ENCODE measurements around the gene DAAM1.

The DAAM1 gene

DNA sequence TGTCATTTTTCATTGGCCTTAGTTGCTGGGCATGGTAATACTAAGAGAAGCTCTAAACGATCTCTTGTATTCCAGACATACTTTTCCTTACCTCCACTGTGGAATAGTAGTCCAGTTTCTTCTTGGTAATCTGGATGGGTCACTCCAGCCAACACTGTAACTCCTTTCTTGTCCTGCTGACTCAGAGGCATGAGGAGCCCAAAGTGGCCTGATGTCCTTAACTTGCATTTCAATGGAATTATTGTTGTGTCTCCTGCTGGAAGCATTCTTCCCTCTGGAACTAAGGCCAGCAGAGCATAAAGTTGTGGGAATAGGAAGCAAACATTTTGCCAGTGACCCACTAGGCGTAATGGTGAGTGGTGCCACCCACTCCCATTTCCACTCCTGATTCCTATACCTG, 33.1 kb downstream of the DAAM1 start:
- no peak for DNase-seq (ENCODE audit: low read depth)

DNA sequence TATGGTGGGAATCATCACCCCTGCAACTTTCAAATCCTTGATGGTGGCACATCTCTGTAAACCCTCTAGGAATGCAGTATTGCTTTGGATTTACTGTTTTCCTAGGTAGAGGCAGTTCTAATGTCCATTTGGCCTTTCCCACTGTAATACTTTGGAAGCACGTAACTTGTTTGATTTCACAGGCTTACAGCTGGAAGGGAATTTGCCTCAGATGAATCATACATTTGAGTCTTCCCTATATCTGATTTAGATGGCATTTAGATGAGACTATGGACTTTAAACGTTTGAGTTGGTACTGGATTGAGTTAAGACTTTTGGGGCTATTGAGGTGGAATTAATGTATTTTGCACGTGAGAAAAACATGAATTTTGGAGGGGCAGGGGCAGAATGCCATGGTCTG, 35.9 kb downstream of the DAAM1 start:
- DNase-seq (ENCODE audit: low read depth), result no peak

DNA sequence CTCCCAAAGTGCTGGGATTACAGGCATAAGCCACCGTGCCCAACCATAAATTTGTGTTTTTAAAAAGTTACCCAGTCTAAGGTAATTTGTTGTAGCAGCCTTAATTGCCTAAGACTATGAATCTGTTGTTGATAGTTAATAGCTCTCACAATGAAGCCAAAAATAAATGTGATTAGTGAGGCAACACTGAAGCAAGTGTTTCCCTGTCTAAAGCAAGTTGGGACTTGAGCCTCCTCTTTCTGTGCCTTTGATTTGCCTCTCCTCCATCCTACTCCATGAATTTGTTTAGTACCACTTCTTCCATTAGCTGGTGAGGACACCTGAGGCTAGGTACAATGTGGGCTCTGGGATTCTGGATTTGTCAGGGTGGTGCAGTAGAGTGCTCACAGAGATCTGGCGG, 36.8 kb downstream of the DAAM1 start:
- no peak for DNase-seq (ENCODE audit: low read depth)

DNA sequence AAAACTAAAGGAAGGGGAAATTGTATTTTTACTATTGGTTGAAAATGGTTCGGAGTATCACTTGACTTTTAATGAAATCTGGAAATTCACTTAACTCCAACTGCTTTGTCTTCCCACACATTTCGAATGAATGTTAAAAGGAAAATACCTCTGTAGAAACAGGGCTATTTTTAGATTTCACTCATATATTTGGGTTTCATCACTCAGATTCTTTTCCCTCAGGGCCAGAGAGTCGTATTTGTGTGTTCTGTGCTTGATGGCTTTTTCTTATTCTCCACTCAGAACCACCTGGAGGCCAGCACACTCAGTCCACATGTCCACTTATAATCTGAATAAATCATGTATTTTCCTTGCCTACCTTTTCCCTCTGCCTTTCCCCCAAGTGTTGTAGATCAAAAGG, 40.0 kb downstream of the DAAM1 start:
- no peak for DNase-seq (ENCODE audit: low read depth)

DNA sequence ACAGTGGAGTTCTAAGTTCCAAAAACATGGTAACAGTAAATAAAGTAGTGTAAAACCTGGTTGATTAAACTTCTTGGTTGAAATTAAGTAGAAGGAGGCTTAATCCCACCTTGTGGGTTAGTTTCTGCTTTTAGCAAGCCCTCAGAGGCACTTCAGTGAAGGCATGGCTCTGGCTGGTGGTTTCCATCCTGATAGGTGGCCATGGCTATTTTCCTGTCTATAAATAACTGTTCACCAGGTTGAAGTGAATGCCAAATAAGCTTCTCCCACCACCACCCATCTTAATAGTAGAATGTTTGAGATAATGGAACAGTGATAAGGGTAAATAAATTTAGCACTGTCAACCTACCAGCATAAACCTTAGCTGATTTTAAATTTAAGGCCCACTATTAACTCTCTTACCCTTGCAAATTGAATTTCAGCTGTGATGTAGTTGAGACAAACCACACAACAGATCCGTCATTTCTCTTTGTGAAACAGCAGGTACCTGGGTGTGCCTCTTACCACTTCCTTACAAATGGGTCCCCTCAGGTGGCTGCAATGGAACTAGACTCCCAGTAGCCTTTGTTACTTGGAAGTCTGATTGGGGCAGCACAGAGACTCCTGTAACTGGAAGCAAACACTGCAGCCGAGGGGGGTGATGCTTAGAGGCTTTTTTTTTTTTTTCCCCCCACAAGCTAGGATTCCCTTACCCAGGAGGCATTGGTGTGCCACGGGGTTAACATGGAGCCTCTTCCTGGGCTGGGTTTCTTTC, 41.4 kb downstream of the DAAM1 start:
- no peak for DNase-seq (ENCODE audit: low read depth)

DNA sequence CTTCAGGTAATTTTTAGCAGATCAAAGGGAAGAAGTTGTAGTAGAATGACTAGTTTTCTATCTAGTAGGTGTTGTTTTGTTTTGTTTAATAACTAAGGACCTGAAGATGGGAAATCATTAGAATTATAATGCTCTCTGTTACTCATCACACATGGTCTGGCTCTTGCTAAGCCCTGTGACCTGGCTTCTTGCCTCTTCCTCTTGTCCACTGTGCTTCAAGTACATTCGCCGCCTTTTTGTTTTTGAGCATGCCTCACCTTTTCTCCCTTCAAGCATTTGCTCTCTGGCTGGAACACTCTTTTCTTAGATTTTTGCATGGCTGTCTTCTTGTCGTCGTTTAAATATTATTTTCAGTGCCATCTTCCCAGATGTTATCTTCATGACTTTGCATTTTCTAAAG, 47.7 kb downstream of the DAAM1 start:
- no peak for DNase-seq (ENCODE audit: low read depth)

DNA sequence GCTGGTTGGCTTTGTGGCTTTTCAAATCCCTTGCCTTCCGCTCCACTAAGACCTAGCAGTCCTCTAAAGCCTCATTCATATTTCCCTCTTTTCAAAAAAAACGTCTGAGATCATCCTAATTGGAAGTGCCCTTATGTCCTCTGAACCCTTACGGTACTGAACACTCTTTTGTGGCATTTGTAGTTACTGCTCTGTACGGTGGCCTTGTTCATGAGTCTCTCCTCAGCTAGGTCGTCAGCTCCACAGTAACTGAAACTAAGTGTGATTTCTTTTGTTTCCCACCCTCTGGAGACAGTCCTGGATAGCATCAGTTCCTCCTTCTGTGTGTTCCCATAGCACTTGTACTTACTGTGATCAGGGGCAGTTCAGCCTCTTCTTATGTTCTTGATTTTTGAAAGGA, 49.7 kb downstream of the DAAM1 start:
- DNase-seq (ENCODE audit: low read depth), result no peak

DNA sequence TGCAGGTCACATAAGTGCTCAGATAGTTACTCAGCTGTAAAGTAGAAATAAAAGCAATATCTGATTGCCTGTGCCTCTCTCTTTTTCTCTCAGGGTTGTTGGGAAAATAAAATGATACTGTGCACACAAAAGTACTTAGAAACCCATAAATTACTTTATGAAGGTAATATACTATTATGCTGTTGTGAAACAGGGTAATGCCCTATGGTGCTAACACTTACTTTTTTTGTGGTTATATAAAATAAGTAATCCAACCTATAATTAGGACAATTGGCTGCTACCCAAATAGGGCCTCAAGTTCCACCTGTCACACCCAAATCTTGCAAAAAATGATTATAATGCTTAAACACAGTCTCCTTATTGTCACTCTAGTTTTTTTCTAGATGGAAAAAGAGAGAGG, 50.6 kb downstream of the DAAM1 start:
- DNase-seq (ENCODE audit: low read depth), result no peak

DNA sequence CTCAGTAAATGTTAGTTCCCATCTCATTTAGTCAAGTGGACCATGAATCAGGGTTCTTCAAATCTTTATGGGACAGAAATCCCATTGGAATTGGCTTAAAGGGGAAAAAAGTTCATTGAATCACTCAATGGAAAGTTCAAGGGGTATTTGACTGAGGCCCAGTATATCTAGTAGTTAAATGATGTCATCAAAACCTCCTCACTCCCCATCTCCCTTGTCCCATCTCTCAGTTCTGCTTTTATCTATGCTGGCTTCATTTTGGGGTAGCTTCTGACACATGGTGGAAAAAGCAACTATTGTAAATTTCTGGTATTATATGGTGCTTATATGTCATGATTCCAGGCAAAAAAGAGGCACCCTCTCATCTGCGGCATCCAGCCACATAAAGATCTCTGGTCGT, 51.9 kb downstream of the DAAM1 start:
- DNase-seq (ENCODE audit: low read depth), result no peak

DNA sequence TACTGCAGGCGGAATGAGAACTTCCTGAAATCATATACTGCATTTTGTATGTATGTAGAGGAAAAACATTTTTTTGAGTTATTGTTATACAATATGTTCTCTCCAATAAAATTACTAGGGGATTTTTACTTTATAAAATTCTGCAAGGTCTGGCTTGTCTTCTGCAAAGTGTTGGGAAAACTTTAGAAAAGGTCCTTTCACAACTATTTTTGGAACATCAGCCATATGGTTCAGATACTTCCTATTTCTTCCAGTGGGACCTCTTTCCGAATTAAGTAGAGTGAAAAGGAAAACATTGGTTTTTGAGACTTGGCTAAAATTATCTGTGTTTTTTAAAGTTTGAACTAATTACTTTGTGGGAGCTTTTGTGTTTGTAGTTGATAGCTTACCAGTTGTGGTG, 52.7 kb downstream of the DAAM1 start:
- no peak for DNase-seq (ENCODE audit: low read depth)

DNA sequence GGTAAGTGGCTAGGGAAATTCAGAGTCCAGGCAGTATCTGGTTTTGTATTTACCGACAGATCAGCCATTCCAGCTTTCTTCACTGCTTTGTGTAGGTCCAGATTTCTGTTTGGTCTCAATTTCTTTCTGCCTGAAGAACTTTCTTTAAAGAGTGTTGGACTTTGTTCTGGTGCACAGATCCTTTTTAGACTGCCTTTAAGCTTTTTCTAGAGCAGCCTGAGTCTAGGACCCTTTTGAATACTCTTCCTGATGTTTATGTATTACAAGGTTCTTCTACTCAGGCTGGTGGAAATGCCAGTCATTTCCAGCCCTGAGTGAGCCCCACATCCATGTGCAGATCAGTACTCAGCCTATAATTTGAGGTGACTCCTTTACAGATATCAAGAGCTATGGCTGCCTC, 54.7 kb downstream of the DAAM1 start:
- DNase-seq (ENCODE audit: low read depth), result no peak

DNA sequence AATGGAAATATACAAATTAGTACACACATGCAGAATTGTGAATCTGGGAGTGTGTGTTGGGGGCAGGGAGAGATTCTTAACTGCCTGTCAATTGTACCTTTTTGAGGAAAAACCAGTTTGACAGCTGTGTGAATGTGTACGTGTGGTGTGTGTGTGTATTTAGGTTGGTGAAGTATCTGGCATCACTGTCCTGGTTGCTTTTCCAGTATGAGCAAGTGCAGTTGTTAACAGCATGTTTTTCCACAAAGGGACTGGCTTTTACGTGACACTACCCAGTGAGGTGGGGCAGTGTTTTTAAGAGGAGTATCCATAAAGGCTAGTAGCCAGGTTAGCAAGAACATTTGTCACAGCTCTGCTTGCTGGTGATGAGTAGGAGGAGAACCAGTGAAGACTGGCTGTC, 56.1 kb downstream of the DAAM1 start:
- DNase-seq (ENCODE audit: low read depth), result no peak

DNA sequence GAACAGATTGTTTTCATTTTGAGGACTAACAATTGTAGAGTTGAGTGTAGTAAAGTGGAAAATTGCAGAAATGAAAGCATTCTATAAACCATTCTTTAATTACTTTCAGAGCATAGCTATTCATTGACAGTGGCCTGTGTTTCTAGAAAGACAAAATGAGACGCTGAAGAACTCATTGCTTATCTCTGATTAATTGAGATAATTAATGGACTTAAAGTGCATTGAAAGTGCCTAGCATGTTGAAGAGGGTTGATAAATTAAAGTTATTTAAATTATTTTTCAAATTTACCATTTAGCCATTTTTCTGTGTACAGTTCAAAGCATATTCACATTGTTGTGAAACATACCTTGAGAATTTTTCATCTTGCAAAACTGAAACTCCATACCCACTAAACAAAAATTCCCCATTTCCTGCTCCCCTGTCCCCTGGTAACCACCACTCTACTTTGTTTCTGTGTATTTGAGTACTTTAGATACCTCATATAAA, 57.4 kb downstream of the DAAM1 start:
- no peak for DNase-seq (ENCODE audit: low read depth)

DNA sequence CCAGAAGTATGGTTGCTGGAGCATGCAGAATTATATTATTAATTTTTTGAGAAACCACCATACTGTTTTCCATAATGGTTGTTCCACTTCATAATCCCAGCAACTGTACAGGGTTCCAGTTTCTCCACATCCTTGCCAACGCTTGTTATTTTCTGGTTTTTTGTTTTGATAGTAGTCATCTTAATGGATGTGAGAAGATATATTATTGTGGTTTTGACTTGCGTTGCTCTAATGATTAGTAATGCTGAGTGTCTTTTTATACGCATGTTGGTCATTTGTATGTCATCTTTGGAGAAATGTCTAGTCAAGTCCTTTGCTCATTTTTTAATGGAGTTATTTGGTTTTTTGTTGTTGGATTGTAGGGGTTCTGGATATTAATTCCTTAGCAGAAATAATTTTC, 58.1 kb downstream of the DAAM1 start:
- DNase-seq (ENCODE audit: low read depth), result no peak

DNA sequence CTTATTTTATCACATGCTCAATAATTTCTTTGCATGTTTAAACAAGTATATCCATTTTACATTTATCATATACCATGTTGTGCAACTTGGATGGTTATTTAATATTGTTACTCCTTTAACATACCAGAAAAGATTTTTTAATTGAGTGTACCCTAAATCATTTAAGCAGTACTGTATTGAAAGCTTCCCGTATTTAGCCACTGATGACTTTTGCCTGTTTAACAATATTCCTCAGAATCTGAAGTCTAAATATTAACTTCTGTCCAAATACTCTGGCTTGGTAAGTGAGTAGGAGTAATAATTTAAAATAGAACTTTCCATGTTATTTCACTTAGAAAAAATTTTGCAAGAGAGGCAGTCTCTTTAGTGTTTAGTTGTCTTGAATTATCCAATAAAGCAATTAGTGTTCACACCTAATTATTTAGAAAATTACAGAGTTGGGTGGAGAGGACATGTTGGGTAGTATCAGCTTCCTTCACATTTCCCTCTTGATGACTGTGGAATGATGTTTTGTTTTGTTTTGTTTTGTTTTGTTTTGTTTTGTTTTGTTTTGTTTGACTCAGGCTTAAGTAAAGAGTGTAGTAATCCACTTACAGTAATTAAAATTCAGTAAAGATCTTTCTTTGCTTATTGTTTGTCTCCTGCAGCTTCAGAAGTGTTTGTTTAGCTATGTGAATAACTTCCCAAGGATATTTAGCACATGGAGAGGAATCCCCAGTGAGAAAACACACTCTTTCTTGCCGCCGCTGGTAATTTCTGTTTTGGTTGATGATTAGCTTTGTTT, 59.5 kb downstream of the DAAM1 start:
- DNase-seq (ENCODE audit: low read depth), result no peak

DNA sequence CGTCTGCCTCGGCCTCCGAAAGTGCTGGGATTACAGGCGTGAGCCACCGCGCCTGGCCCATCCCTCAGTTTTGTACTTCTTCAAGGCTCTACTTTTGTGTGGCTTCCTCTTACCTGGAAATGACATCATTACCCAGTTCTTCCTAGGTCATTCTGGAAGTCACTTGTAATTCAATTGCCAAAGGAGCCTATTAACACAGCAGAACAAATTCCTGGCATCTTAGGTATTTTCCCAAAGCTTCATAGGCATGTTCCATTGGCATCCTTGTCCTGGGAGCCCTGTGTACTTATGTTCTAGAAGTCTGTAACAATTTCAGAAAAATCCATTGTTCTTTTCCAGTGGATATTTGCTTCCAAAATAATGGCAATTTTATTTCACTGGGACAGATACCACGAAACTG, 60.6 kb downstream of the DAAM1 start:
- DNase-seq (ENCODE audit: low read depth), result no peak

DNA sequence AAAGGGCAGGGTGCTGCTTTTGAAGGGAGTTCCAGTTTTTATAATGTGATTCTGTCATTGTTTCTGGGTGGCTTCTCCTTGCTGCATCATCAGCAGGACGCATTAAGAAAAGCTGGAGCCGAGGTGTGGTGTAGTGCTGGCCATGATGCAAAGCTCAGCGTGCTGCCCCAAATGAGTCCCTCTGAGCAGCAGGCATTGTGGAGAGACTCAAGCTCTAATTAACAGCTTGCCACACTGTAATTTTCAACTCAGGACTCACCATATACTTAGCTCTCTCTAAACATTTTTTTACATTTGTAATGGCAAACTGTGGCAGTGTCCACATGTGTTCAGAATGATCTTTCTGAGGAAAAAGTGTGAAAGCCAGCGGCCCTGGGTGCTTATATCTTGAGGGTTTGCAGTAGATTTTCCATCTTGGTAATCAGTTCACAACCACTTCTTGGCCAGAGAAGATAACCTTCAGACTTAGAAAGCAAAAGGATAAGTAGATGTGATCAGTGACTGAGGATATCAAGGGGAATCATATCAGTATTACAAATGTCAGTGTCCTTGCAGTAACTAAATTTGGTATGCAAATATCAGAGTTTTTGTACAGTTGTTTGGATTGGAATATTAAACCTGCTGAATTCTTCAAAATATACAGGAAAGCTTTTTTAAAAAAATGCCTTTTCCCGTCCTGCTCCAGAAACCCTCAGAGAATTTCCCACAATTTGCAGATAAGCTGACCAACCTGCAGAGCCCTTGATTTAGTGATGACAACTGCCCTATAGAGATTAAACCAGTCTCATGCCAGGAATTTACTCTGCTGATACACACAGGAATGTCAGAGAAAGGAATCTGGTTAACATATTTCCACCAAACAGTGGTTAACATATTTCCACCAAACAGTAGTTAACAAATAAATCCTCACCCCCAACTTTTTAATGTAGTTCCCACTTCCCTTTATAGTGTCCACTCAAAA, 63.6 kb downstream of the DAAM1 start:
- DNase-seq (ENCODE audit: low read depth), result no peak

DNA sequence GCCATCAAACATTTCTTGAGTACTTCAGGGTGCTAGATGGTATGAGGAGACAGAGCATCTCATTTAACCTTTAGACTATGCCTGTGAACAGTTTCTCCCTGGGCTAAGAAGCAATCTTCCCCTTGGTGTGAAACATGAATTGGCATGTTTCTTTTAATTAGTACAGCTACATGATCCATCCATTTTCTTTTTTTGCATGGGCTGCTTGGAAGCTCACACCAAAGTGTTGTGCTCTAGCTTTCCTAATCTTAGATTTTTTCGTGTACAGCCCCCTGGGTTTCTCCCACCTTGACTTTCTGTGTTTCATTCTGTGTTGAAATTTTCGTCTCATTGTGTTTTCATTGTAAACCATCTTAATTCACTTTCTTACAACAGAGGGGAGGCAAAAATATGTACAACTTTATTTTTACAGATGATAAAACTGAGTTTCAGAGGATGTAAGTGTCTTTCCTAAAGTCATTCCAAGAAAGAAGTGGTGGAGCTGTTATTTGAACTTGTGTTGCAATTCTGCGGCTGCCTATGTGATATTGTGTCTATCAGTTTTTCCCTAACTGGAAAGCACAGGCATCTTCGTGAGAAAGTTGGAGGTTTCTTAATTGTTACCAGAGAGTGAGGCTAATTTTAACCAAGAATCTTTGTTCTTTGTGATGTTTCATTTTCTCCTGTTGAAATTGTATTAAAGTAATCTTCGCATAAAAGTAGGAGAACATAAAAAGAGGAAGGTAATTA, 64.5 kb downstream of the DAAM1 start:
- no peak for DNase-seq (ENCODE audit: low read depth)

DNA sequence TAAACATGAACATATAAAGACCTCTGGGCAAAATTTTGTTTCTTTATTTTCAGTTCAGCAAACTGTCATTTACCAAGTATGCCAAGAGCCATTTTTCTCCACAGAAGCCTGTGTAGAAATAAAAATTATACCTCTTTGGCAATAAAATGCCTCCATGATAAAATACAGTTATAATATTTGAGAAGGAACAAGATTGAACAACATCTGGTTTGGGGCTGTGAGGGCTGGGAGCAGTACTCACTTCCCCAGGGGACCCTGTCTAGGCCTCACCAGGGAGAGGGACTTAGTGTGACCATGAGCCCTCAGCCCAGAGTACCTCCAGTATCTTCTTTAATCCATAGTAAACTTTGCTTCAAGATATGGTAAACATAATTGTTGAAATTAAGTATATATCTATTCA, 65.1 kb downstream of the DAAM1 start:
- DNase-seq (ENCODE audit: low read depth), result no peak

DNA sequence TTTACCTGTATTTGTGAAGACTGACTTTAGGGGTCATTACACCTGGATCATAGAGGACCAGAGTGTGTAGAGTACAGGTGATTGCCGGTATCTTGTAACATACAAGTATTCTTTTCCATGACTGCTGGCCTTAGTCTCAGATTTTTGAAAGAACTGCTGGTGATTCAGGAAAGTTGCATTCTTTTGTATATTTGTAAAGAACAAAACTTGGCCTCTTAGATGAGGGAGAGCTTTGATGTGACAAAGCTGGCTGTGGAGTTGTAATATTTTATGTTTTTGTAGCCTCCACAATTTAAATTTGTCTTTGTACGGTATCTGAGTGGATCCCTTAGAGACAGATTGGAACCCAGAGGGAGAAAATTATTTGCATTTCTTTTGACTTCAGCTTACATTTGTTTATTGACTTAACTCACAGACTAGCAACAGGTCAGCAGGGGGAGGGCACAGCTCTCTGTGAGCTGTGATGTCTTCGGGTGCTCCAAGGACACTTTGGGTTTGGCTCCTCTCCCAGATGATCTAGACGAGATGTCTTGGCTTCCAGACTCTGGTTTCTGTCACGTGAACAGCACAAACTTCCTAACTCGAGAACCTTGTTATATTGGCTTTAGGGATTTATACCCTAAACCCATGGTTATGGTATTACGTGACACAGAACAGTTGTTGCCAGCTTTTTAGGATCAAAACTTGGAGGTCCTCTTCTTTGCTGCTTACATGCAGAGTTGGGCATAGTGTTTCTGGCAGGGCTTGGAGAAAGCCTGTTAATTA, 65.9 kb downstream of the DAAM1 start:
- DNase-seq (ENCODE audit: low read depth), result no peak

DNA sequence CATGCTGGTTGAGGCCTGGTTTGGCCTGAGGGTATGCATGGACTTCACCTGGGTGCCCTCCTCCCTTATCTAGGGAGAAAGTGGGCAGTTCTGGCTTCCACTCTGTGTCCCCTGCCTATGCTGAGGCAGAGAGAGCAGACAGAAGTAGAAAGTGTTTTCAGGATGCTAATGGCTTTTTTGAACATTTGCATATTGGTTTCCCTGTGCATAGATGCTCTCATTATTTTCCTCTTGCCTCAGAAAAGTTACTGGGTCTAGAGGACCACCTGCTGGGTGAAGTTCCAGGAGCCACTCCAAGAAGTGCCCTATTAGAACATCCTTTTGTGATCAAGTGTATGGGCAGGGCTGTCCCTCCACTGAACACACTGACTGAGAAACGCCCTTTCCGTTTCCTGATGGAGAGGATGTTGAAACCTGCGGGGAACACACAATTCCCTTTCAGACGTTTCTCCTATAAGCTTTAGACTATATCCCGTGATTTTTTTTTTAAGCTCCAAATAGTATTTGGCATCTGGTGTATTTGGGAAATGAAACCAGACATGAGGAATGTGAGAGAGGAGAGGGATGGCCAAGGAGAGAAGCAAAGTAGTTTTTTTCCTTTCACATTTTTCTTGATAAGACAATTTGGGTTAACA, 66.6 kb downstream of the DAAM1 start:
- no peak for DNase-seq (ENCODE audit: low read depth)

All from activated T-cell treated with anti-CD3 and anti-CD28 coated beads for 24 hours (primary cell).